NCI-H748 treated with DMSO at 0.1 percent for 48 hours (cell line): ENCODE data around the gene SRSF3.
A peak's percentile ranks its signal among the peaks of the same experiment; 100 is the strongest.
"Not testable (repeated sequence)": the region's sequence is repeated elsewhere in the genome, so short reads cannot be mapped to it uniquely, and the experiment has no call there.

Source experiments
- DNase-seq: peaks from one replicate; lab custom pipeline; 2025; lab: John Stamatoyannopoulos, UW

The SRSF3 gene

DNA sequence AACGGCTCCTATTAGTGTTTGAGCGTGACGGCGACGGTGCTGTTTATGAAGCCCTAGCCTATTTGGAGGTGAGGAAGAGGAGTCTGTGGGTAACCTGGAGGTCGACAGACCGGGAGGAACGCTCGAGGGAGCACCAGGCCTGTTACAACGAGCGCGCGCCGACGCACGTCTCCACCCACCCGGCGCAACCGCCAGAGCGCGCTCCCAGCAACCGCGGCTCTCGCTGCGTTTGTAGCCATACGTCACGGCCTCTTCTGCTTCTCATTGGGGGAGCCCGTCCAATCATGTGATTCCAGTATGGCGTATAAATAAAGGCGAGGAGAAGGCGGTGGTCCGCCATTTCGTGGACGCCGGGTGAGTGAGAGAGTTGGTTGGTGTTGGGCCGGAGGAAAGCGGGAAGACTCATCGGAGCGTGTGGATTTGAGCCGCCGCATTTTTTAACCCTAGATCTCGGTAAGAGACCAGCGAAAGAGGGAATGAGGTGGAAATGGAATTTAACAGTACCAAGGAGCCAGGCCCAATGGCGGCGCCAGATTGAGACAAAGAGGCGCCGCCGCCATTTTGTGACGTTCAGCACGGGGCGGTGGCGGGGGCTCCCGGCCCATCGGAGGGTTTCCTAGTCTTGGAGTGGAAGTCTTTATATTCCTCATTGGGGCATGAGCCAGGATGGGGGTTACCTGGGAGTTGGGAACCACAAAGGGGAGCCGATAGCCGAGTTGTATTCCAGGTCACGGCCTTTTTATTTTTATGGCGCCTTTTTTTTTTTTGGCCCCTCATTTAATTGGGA is at the start of gene SRSF3:
Gene SRSF3 (plus strand): TSS at position 334 of the 787 bp plus-strand sequence. CDS start 2,401 bp downstream, outside the sequence.
- peak; percentile 99 for DNase-seq

DNA sequence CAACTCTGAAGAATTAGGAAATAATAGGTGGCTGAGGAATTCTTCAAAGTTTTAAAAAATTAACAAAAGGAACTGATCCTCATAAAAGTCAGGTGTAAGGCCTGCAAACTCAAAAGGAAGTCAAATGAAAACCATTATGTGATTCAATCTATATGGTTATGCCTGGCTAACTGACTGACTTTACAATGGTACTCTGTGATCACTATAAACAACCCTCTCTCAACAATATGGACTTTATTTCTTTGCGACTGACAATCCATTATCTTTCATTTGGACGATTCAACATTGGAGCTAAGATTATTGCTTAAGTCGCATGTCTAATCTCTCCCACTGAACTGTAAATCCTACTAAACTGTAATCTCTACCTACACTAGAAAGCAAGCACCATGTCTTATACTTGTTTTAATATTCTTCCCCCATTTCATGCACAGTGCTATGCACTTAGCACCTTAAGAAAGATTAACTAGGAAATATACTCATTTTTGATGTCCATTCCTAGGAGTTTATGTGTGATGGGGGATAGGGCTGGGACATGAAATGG is 48.3 kb upstream of the SRSF3 start:
- no peak for DNase-seq

DNA sequence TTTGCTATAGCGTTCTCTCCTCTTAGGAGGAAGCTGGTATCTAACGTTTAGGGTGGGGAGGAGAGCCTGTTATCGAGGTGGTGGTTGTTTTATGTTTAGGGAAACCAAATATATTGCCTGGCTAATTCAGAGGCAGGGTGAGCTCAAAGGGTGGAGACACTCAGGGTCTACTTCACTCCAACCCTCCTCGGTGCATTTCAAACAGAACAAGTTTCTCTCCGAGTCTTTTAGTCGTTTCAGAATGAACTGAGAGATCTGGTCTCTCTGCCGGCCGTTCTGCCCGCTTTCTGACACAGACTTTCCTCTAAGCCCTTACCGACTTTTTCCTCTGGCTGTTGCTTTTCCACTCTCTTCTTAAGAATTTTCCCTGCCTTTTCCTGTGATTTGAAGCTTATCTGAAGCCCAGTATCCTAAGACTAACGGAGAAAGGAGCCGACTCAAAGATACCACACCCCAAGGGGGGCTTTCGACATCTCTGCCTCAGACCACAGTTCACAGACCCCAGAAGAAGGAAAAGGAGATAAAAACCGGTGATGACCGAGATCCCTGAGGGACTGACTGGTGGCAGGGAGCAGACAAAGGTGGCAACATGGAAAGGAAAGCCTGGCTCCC is 47.7 kb upstream of the SRSF3 start:
- DNase-seq: no peak

DNA sequence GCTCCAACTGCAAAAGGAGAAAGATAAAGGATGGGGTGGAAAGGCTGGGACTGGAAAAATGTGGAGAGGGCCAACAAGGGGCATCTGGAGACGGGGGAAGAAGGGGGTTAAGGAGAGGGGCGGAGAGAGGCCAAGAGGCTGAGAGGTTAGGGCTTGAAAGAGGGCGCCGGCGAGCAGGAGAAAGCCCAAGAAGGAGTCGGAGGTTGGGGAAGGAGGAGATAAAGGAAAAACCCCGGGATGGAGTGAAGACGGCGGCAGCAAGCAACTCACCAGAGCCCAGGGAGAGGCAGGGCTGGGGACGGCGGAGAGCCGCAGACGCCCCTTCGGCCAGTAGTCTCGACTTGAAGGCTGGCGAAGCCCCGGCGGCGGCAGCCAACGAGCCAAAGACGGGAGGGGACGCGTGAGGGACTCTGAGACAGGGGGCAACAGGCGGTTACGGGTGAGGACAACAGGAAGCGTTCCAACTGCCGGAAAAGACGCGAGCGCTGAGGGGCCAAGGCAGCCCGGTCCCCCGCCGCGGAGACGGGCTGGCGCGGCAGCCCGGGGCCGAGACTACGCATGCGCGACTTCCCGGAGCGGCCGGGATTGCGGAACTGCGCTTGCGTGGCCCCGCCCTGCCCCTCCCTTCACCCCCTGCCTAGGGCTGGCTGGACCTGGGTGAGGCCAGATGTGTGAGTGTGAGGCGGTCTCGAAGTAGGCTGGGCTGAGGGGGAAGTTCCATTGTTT is 47.1 kb upstream of the SRSF3 start, which contains the start of gene STK38:
Gene STK38 (minus strand): TSS at position 560 of the 726 bp plus-strand sequence. CDS start 7,277 bp downstream, outside the sequence.
- DNase-seq: peak; percentile 95

DNA sequence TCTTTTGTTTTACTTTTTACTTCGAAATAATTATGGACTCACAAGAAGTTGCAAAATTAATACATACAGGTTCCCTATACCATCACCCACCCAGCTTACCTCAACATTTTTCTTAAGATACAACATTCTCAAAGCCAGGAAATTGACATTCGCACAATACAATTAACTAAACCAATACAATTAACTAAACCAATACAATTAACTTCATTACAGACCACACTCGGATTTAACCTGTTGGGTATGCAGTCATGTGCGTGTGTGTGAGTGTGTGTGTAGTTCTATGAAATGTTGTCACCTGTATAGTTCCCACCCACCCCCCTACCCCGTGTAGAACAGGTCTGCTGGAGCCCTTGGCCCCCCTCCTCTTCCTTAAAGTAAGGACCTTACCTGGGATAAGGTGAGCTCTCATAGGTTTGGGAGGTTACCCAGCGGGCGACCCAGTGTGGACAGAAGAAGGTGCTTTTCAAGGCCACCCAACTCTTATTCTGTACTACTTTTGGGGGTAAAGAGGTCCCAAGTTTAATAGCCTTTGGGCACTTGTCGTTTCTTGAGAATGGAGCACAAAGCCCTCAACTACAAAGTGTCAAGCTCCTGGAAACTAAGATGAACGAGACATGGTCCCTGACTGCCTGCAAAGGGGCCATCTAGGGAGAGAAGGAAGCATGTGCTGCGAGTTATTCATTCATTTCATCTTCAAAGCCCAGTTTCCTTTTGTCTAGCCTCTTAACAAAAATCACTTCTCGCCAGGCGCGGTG is 46.3 kb upstream of the SRSF3 start:
- peak; percentile 87 for DNase-seq

DNA sequence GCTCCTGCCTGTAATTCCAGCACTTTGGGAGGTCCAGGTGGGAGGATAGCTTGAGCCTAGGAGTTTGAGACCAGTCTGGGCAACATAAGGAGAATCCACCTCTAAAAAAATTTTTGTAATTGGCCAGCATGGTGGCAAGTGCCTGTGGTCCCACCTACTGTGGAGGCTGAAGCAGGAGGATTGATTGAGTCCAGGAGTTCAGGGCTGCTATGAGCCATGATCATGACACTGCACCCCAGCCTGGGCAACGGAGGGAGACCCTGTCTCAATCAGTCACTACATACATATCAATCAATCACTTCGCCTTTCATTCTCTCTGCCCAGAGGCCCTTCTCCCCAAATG is 45.8 kb upstream of the SRSF3 start:
- no peak for DNase-seq

DNA sequence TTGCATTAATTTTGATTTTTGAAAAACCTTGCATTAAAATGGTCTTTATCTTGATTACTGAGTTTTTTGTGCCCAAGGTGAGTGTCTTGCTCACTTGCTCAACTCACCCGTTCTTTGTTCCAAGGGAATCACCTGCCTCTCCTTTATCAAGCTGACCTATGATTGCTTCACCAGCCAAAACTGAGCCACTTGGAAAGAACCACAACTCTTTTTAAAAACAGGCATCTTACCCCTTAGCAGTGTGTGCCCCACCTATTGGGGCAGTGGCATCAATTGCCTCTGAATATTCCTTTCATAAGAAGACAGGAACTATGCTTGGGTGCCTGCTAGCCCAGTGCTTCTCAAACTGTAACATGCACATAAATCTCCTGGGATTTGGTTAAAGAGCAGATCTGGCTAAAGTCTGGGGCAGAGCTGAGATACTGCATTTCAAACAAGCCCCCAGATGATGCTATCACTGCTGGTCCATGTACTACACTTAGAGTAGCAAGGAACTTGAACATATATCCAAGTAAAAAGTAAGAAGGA is 43.6 kb upstream of the SRSF3 start:
- no peak for DNase-seq

DNA sequence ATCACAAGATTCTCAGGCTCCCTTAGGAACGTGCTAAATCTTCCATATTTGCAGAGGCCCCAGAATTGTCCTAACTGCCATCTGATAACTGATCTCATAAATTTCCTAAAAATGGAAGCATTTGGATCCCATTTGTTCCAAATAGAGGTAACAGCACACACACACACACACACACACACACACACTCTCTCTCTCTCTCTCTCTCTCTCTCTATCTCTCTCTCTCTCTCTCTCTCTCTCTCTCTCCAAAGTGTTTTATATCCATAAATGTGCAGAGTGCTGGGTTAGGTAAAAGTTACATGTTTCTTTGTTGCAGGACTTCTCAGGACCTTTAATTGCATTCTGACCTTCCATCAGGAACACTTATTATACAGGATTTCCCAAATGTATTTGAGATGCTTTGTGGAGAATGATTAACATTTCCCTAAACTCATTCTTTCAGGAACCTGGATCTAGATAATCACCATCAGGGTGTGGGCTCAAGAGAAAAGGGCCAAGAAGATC is 38.4 kb upstream of the SRSF3 start:
- DNase-seq: no peak

DNA sequence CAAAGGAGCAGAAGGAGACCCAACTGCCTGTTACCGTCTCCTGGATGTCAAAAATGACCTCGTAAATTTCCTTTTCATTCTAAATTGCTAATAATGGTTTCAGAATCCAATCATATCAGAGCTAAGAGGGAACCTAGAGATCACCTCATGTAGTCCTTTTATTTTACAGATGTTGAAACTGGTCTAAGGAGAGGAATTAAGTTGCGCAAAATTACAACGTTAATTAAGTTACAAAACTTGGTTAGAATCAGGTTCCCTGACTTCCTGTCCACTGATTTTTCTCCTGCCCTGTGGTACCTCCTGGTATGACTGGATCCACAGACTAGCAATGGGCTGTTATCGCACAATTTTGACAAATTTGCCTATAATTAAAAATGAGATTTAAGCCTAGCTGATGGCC is 37.9 kb upstream of the SRSF3 start:
- no peak for DNase-seq

DNA sequence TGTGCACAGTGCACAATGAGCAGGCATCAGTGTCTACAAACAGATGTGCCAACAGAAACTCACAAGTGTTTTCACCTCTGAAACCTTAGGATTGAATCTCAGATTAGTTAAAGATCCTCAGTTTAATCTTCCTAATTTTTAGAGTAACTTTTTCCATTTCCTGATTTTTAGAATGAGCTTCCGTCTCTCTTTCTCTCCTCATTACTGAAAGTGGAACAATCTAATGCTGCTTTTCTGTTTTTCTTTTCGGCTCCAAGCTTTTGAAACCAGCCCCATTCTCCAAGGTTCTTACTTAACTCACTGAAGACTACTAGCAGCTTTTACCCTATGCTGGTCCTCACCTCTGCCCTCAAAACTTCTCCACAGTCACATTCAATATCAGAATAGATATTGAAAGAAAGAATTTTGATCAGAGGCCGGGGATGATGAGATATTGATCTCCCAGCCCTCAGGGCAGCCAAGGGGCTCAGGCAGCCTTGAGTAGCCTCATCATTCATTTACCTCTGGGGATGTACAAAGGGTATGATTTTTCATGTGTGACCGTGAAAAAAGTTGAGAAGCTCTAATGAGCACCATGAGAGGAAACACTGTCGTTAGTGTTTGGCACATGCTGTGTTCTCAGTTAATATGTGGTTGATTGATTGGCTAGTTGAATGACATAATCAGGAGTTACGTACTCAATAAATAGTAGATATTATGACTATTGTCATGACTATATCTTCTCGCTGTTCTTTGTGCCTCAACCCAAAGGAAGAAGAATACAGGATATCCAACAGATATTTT is 35.0 kb upstream of the SRSF3 start:
- no peak for DNase-seq

DNA sequence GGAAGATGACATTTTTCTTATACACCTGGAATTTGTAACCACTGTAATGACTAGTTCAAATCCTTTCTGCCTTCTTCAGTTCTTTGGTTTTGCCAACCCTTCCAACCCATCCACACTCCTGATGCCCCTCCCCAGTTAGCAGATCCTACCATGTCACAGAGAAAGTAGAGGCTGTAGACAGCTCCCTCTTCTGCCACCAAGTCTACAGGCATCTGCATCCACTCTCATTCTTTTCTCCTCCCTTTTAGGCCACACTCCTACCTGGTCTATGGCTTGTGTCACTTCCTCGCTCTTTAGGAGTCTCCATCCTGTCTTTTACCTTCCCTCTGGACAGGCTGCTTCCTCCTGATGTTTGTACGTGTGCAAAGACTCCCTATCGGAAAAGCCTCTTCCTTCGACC is 33.3 kb upstream of the SRSF3 start:
- no peak for DNase-seq

DNA sequence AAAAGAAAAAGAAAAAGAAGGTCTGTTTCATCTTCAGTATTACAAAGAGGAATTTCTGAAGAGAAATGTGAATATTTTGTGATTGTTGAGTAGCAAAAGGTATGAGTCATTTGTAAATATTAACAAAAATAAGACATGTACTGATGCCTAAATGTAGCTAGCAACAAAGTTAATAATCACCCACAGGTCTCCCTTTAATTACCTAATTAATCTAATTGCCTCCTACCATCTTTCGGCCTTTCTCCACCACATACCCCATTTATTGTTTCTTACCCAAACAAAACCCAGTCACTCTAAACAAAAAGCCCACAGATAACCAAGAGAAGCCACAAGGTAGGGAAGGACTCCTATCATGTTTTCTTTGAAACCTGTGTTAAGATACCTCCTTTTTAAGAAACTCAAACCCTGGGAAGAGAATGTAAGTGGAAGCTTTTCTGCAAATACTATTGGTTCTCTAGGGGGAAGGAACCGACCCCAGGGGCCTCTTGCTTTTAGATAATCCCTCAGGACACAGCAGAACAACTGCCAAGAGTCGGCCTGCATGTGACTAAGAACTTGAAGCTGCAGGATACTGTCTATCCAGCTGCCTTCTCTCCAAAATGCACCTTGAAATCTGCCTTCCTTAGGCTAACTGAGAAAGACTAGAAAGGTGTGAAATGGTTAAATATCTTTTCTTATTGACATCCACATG is 30.8 kb upstream of the SRSF3 start:
- DNase-seq: no peak

DNA sequence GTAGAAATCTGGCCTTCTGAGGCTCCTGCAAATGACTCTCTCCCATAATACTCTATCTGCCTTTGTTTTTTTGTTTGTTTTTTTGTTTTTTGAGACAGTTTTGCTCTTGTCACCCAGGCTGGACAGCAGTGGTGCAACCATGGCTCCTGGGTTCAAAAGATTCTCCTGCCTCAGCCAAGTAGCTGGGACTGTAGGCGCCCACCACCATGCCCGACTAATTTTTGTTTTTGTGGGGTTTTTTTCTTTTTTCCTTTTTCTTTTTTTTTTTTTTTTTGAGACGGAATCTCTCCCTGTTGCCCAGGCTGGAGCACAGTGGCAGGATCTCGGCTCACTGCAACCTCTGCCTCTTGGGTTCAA is 30.3 kb upstream of the SRSF3 start:
- no peak for DNase-seq

DNA sequence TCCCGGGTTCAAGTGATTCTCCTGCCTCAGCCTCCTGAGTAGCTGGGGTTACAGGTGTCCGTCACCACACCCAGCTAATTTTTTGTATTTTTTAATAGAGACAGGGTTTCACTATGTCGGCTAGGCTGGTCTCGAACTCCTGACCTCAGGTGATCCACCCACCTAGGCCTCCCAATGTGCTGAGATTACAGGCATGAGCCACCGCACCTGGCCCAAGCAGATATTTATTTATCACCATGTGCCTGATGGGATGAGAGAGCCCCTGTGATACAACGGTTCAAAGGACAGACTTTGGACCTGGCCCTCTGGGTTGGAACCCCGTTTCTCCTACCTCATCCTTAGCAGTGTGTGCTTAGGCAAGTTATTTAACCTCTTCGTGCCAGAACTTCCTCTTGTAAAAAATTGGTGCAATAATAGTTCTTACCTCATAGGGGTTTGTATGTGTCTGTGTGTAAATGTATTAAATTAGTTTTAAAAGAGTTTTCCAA is 27.7 kb upstream of the SRSF3 start:
- DNase-seq: no peak

DNA sequence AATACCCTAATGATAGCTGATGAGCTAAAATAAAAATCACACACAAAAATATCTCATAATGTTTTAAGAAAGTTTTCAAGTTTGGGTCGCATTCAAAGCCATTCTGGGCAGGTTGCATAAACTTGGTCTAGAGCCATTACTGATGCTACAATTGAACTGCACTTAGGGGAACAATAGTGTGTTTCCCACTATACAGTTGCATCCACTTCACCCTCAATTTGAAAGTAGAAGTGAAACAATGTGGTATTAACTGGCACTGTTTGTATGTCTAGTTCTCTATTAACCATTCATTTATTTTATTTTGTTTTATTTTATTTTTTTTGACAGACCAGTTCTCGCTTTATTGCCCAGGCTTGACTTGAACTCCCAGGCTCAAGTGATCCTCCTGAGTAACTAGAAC is 23.9 kb upstream of the SRSF3 start:
- no peak for DNase-seq

DNA sequence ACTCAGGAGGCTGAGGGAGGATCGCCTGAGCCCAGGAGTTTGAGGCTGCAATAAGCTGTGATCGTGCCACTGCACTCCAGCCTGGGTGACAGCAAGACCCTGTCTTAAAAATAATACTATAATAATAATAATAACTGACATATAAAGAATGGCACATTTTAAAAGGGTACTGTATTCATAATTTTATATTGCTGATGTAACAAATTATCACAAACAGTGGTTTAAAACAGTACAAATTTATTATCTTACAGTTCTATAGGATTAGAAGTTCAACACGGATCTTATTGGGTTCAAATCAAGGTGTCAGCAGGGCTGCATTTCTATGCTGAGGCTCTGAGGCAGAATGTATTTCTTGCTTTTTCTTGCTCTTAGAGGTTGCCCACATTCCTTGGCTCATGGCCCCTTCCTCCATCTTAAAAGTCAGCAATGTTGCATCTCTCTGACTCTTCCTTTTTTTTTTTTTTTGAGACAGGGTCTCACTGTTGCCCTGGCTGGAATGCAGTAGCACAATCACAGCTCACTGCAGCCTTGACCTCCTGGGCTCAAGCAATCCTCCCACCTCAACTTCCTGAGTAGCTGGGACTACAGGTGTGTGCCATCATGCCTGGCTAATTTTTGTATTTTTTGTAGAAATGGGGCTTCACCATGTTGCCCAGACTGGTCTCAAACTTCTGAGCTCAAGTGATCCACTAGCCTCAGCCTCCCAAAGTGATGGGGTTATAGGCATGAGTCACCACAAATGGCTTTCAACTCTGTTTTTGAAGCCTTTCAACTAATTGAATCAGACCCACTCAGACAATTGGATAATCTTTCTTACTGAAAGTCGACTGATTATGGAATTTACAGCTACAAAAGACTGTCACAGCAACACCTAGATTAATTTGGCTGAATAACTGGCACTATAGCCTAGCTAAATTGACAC is 22.8 kb upstream of the SRSF3 start:
- no peak for DNase-seq

DNA sequence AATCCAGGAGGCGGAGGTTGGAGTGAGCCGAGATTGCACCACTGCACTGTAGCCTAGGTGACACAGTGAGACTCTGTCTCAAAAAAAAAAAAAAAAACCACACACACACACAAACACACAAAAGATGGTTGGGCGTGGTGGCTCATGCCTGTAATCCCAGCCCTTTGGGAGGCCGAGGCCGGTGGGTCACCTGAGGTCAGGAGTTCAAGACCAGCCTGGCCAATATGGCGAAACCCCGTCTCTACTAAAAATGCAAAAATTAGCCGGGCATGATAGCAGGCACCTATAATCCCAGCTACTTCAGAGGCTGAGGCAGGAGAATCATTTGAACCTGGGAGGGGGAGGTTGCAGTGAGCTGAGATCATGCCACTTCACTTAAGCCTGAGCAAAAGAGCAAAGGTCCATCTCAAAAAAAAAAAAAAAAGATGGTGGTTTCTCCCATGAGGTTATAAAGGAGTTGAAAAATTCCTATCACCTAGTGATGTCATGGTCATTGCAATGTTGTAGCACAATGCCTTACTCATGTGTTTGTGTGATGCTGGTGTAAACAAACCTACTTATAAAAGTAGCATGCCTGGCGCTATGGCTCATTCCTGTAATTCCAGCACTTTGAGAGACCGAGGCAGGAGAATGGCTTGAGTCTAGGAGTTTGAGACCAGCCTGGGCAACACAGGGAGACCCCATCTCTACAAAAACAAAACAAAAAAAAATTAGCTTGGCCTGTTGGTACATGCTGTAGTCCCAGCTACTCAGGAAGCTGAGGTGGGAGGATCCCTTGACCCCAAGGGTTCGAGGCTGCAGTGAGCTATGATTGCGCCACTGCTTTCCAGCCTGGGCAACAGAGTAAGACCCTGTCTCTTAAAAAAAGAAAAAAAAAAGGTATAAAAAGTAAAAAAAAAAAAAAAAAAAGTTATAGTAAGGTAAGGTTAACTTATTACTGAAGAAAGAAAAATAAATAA is 21.5 kb upstream of the SRSF3 start:
- not testable (repeated sequence) for DNase-seq

DNA sequence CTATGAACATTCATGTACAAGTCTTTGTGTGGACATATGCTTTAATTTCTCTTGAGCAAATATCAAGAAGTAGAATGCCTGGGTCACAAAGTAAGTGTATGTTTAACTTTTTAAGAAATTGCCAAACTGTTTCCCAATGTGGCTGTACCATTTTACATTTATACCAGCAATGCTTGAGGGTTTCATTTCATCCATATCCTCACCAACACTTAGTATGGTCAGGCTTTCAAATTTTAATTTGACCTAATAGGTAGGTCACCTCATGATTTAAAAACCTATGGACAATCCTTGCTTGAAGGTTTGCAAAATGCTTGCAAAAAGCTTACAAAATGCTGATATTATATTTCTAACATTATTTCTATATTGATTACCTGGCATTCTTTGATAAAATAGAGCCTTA is 19.5 kb upstream of the SRSF3 start:
- DNase-seq: no peak
